Smooth muscle cell (in vitro differentiated cells): ENCODE measurements around the gene NAALADL1. TPM values are rescaled to one million over a fixed set of nuclear protein-coding genes. Genes with fewer than 3 reads are reported as not detected.

Source experiments
- DNase-seq: peaks from one replicate; lab custom pipeline; 2025; ENCODE audit not compliant: unreplicated experiment; lab: John Stamatoyannopoulos, UW
- H2AFZ ChIP-seq: fragments of 200-600 bp; sonication (generic); 2 replicates; pipeline ENCODE4 v1.6.0; 2016; ENCODE audit warnings: antibody characterized with exemption, low read depth, mild to moderate bottlenecking
- H3F3A ChIP-seq: fragments of 200-600 bp; sonication (generic); 2 replicates; pipeline ENCODE4 v1.6.0; 2017; ENCODE audit warnings: antibody characterized with exemption, low read depth
- H3K27ac ChIP-seq: fragments of 200-600 bp; sonication (generic); 2 replicates; pipeline ENCODE4 v1.5.1; 2016; ENCODE audit warnings: low read depth, mild to moderate bottlenecking
- H3K27me3 ChIP-seq: fragments of 200-600 bp; sonication (generic); 2 replicates; pipeline ENCODE4 v1.6.1; 2016; ENCODE audit warnings: low read depth, mild to moderate bottlenecking
- H3K36me3 ChIP-seq: fragments of 200-600 bp; sonication (generic); 2 replicates; pipeline ENCODE4 v1.5.1; 2016; ENCODE audit warnings: low read depth
- H3K4me1 ChIP-seq: fragments of 200-600 bp; sonication (generic); 2 replicates; pipeline ENCODE4 v1.5.1; 2016; ENCODE audit warnings: low read depth
- H3K4me2 ChIP-seq: fragments of 200-600 bp; sonication (generic); 2 replicates; pipeline ENCODE4 v1.6.0; 2016; ENCODE audit warnings: mild to moderate bottlenecking
- H3K4me3 ChIP-seq: fragments of 200-600 bp; sonication (generic); 2 replicates; pipeline ENCODE4 v1.5.1; 2016; ENCODE audit warnings: mild to moderate bottlenecking
- H3K79me2 ChIP-seq: fragments of 200-600 bp; sonication (generic); 2 replicates; pipeline ENCODE4 v1.6.0; 2016; ENCODE audit warnings: low read depth, mild to moderate bottlenecking
- H3K9ac ChIP-seq: fragments of 200-600 bp; sonication (generic); 2 replicates; pipeline ENCODE4 v1.6.0; 2016; ENCODE audit warnings: low read depth
- H3K9me3 ChIP-seq: fragments of 200-600 bp; sonication (generic); replicated peaks from 2 replicates; pipeline ENCODE4 v1.5.1; 2016; ENCODE audit warnings: low read depth
- H4K20me1 ChIP-seq: fragments of 200-600 bp; sonication (generic); 2 replicates; pipeline ENCODE4 v1.6.0; 2016; ENCODE audit warnings: low read depth
- WGBS: methylation state at CpG from one replicate; pipeline ENCODE4 v1.1.7; 2016; ENCODE audit warnings: low lambda C conversion rate; 5-methylcytosine and 5-hydroxymethylcytosine counted together
- polyA plus RNA-seq: library from polyadenylated mRNA; unstranded; fragments of >200 nt; fragmentation: Nextera tagmentation; extraction: Ambion mirVana; gene quantifications from 2 replicates; pipeline ENCODE4 v1.2.1, GENCODE V29; 2016
- total RNA-seq: library from RNA; depleted of rRNA; stranded (reverse); fragments of >200 nt; gene quantifications from 2 replicates; pipeline ENCODE4 v1.2.3, GENCODE V29; 2014
- TF ChIP-seq, protein P1 (sequence below): fragments of 200-600 bp; sonication (generic); IDR thresholded peaks from 2 replicates; pipeline ENCODE4 v1.5.1; 2017; ENCODE audit warnings: borderline replicate concordance, mild to moderate bottlenecking, antibody characterized with exemption; ENCODE audit not compliant: insufficient read depth, poor library complexity, severe bottlenecking

The NAALADL1 gene
- total and polyA plus RNA-seq, 2 experiments from 2014 or later, result 1.0 to 7.0 TPM

DNA sequence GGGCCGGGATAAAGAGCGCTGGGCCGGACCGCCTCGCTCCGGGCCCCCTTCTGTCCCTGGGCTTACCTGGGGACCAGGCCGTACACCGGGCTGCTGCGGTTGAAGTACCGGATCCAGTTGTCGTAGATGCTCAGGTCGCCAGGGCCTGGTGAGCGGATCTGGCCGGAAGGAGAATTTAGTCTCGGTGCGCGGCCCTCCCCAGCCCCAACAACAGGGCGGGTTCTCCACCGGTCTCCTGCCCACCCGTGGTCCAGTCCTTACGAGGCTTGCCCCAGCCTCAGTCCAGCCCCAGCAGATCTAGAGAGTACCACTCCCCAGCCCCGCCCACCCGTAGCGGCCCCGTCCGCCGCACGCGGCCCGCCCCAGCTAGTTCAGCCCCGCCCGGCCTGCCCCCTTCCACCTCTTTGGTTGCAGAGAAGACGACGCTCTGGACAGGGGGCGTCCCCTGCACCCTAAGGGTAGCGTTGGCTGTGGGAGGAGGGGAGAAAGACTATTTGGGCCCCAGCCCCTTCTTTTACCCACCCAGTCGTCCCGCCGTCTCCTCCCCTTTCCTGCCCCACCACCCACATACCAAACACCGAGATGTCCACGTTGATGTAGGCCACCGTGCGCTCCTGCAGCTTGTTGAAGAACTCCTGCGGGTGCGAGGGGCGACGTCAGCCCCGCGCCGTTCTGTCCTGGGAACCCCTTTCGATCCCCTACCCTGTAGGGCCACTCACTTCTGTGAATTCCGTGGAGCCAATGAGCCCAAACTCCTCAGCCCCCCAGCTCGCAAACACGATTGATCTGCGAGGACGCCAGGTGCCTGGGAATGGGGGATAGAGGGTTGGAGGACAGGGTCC lies 10.6 kb downstream of the NAALADL1 start:
- TF ChIP-seq, protein P1, sequence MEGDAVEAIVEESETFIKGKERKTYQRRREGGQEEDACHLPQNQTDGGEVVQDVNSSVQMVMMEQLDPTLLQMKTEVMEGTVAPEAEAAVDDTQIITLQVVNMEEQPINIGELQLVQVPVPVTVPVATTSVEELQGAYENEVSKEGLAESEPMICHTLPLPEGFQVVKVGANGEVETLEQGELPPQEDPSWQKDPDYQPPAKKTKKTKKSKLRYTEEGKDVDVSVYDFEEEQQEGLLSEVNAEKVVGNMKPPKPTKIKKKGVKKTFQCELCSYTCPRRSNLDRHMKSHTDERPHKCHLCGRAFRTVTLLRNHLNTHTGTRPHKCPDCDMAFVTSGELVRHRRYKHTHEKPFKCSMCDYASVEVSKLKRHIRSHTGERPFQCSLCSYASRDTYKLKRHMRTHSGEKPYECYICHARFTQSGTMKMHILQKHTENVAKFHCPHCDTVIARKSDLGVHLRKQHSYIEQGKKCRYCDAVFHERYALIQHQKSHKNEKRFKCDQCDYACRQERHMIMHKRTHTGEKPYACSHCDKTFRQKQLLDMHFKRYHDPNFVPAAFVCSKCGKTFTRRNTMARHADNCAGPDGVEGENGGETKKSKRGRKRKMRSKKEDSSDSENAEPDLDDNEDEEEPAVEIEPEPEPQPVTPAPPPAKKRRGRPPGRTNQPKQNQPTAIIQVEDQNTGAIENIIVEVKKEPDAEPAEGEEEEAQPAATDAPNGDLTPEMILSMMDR, result no peak
- no peaks in the 10 kb centered on the region for H3K27me3 ChIP-seq
- no peaks in the 10 kb centered on the region for H3K4me1 ChIP-seq
- H3K79me2 ChIP-seq, result no peaks in the 10 kb centered on the region
- no peaks in the 10 kb centered on the region for H3K36me3 ChIP-seq
- peak overlapping the region; percentile 5 for H3K4me3 ChIP-seq
- H4K20me1 ChIP-seq, result no peaks in the 10 kb centered on the region
- no peak overlapping the region for H3K9ac ChIP-seq
- H3K27ac ChIP-seq, result no peak overlapping the region
- no peaks in the 10 kb centered on the region for H3F3A ChIP-seq
- no peaks in the 10 kb centered on the region for H3K9me3 ChIP-seq
- H3K4me2 ChIP-seq, result peak overlapping the region; percentile 57
- 63% methylated on average over 36 of the region's 56 CpGs for WGBS
- no peak overlapping the region for H2AFZ ChIP-seq
- DNase-seq, result no peak

GRCh38 chr11:65045728-65046127 lies 12.6 kb downstream of the NAALADL1 start:
- Histone ChIP-seq H3K4me1 (no peaks in the 10 kb centered on the region), H4K20me1 (no peaks in the 10 kb centered on the region), H3K27ac (no peak overlapping the region), H3K79me2 (peaks cover 5% of the 10 kb centered on the region), H3K4me3 (no peak overlapping the region), H3K9ac (no peak overlapping the region), H3K27me3 (no peaks in the 10 kb centered on the region), H3K36me3 (no peaks in the 10 kb centered on the region), H2AFZ (no peak overlapping the region), H3K9me3 (no peaks in the 10 kb centered on the region), H3K4me2 (no peak overlapping the region), H3F3A (no peaks in the 10 kb centered on the region)
- no peak for DNase-seq
- TF ChIP-seq, protein P1, result no peak
- 93% methylated on average over 7 of the region's 7 CpGs for WGBS

DNA sequence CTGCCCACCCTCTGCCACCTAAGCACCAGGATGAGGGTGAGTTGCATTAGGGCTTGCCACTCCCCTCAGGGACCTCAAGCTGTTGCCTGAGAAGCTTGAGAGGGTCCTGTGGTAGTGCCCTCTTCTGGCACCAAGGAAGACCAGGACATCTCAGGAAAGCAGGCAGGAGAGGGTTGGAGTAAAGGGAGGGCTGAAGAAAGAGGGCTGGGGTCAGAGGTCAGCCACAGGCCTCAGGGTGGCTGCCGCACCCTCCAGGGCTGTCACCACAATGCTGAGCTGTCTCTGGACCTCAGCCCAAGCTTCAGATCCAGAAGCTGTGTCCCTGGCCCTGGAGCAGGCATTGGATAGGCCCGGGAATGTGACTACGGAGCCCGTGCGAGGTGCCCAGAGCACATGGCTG lies 13.3 kb downstream of the NAALADL1 start:
- Histone ChIP-seq H3K9ac (no peak overlapping the region), H3K27ac (no peak overlapping the region), H2AFZ (no peak overlapping the region), H3K4me3 (no peak overlapping the region), H3F3A (peaks cover 4% of the 10 kb centered on the region), H3K36me3 (no peaks in the 10 kb centered on the region), H3K4me2 (no peak overlapping the region), H3K9me3 (no peaks in the 10 kb centered on the region), H3K79me2 (peaks cover 5% of the 10 kb centered on the region), H4K20me1 (no peaks in the 10 kb centered on the region), H3K4me1 (no peaks in the 10 kb centered on the region), H3K27me3 (no peaks in the 10 kb centered on the region)
- DNase-seq, result no peak
- 93% methylated on average over 5 of the region's 5 CpGs for WGBS
- TF ChIP-seq, protein P1, result no peak

GRCh38 chr11:65043881-65044501 lies 14.4 kb downstream of the NAALADL1 start:
- DNase-seq, result no peak
- H3K27ac ChIP-seq, result no peak overlapping the region
- H3K27me3 ChIP-seq, result no peaks in the 10 kb centered on the region
- H3K4me2 ChIP-seq, result no peak overlapping the region
- peaks cover 5% of the 10 kb centered on the region for H3F3A ChIP-seq
- H2AFZ ChIP-seq, result no peak overlapping the region
- no peaks in the 10 kb centered on the region for H3K9me3 ChIP-seq
- H3K4me1 ChIP-seq, result no peaks in the 10 kb centered on the region
- TF ChIP-seq, protein P1, result no peak
- 95% methylated on average over 23 of the region's 23 CpGs for WGBS
- H3K4me3 ChIP-seq, result no peak overlapping the region
- peaks cover 5% of the 10 kb centered on the region for H3K79me2 ChIP-seq
- no peaks in the 10 kb centered on the region for H3K36me3 ChIP-seq
- H3K9ac ChIP-seq, result no peak overlapping the region
- H4K20me1 ChIP-seq, result no peaks in the 10 kb centered on the region
